Measurements from ENCODE around the gene FZD7. TPM values are rescaled to one million over a fixed set of nuclear protein-coding genes. Genes with fewer than 3 reads are reported as not detected.

The FZD7 gene
- total RNA-seq, 1 experiment from 2014 or later, result 302 TPM

GRCh38 chr2:201994973-201995638 is 38.5 kb upstream of the FZD7 start:
- DNase-seq, result no peak
- Histone ChIP-seq H2AK5ac (ENCODE audit: insufficient read length, low read length) (no peak overlapping the region), H3K4me1 (ENCODE audit: insufficient read depth, low read length) (peaks cover 13% of the 10 kb centered on the region), H3K56ac (ENCODE audit: insufficient read length, low read depth, low read length) (no peak overlapping the region), H3K79me1 (ENCODE audit: insufficient read depth, low read depth, low read length, poor library complexity, severe bottlenecking) (no peaks in the 10 kb centered on the region), H3K23ac (ENCODE audit: insufficient read length, low read depth, low read length) (no peak overlapping the region), H3K27ac (ENCODE audit: insufficient read length, low read depth, low read length) (peak overlapping the region; percentile 97), H3K9me3 (ENCODE audit: control insufficient read depth, low read depth, low read length) (no peaks in the 10 kb centered on the region), H3K23me2 (ENCODE audit: insufficient read length, low read depth, low read length, poor library complexity, severe bottlenecking) (no peaks in the 10 kb centered on the region), H3K79me2 (ENCODE audit: insufficient read depth, low read length) (no peaks in the 10 kb centered on the region), H2AFZ (ENCODE audit: low read length) (no peak overlapping the region), H4K8ac (replicated peaks; ENCODE audit: insufficient read length, low read depth, low read length) (no peak overlapping the region), H3T11ph (ENCODE audit: low read length) (peak overlapping the region; percentile 68), H4K5ac (ENCODE audit: insufficient read length, low read depth, low read length) (peak overlapping the region; percentile 33), H3K9ac (ENCODE audit: extremely low read depth, insufficient read length, low read length) (no peak overlapping the region), H2BK20ac (ENCODE audit: low read depth, low read length, poor library complexity, severe bottlenecking) (no peak overlapping the region), H3K4me2 (ENCODE audit: insufficient read depth, insufficient read length, low read length) (no peak overlapping the region), H2BK15ac (ENCODE audit: low read depth, low read length) (no peak overlapping the region), H4K20me1 (ENCODE audit: control insufficient read depth, insufficient read depth, insufficient read length) (no peaks in the 10 kb centered on the region), H2BK120ac (ENCODE audit: low read depth, low read length, poor library complexity, severe bottlenecking) (no peak overlapping the region), H3K14ac (ENCODE audit: insufficient read depth, low read length) (no peak overlapping the region), H2BK12ac (ENCODE audit: insufficient read length, low read depth, low read length) (no peak overlapping the region), H2BK5ac (ENCODE audit: insufficient read length, low read length) (no peak overlapping the region), H4K91ac (ENCODE audit: insufficient read length, low read depth, low read length) (no peak overlapping the region), H3K18ac (ENCODE audit: insufficient read length, low read depth, low read length) (peak overlapping the region; percentile 72), H3K4ac (ENCODE audit: low read depth, low read length) (no peak overlapping the region; the same call in 1 of the 2 replicates), H3K27me3 (ENCODE audit: insufficient read depth, low read length) (no peaks in the 10 kb centered on the region)
- no peak overlapping the region for H3K4me3 Mint-ChIP-seq
- no CpG with 5 or more reads among the region's 2 CpGs for WGBS (ENCODE audit: extremely low coverage, insufficient read length, low lambda C conversion rate)
- TF ChIP-seq CTCF (conservative IDR thresholded peaks at IDR 0.05), result no peak
- no peaks in the 10 kb centered on the region for H3K9me3 Mint-ChIP-seq
- peaks cover 0 to 10% (median 4%) of the 10 kb centered on the region in 3 experiments; a peak in 3 of 7 replicates for H3K36me3 Mint-ChIP-seq (ENCODE audit: insufficient read depth in 1 of 3, low read depth in 3 of 3)
- H3K4me1 Mint-ChIP-seq, result peaks cover 64 to 78% of the 10 kb centered on the region in 2 experiments
- H3K27ac Mint-ChIP-seq, result peak overlapping the region; percentile 82 to 98 (median 90)
- no peaks in the 10 kb centered on the region; the same call in 1 of the 2 replicates for H3K27me3 Mint-ChIP-seq (ENCODE audit: low read depth)

Data from H9 (cell line).